Measurements from ENCODE around the gene NHSL2.
"Not testable (repeated sequence)": the region's sequence is repeated elsewhere in the genome, so short reads cannot be mapped to it uniquely, and the experiment has no call there.

Gene NHSL2

DNA sequence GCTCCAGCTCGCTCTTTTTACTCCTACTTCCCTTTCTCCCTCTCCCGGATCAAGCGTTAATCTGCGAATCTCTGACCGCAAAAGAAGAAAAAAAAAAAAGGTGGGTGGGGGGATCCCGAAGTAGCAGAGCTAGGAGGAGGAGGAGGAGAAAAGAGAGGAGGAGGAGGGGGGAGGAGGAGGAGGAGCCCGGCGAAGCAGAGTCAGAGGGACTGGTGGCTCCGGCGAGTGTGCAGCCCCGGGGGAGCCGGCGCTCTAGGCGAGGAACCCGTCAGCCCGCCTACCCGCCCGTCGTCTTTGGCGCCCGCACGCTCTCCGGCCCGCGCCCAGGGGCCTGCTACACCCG lies at the start of gene NHSL2:
NHSL2 (plus strand) TSS at position 203 of the 343 bp plus-strand sequence.
- DNase-seq = no peak

DNA sequence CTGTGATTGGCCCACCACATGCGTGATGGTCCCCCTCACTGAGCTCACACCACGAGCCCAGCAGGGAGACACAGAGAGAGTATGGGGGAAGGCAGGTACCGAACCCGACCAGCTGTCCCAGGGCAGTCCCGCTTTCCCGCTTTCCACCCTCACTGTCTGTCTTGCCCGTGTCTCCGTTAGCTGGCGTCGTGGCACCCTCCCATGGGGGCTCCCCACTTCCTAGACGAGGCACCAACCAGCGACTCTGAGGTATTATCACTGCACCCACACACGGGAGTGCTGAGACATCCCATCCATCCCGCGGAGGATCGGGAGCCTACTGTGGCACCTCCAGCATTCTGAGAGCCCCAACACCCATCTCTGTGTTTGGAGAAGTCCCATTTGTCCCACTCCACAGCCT lies 43.0 kb upstream of the NHSL2 start:
- DNase-seq = no peak

DNA sequence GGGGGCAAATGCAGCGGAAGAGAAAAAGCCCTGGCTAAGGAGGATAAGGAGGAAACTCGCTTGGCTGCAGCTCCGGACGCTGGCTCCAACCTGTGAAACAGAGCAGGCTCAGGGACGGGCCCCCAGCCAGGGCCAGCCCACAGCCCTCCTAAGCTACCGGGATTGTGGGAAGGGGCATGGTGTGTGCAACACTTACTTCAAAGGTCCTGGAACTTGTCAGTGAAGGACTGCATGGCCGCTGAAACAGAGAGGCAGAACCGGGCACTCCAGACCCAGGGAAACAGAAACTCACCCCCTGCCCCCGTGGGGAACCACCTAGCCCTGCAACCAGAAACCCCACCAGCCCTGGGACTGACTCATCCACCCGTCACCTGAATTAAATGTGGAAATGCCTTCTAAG lies 41.1 kb upstream of the NHSL2 start:
- DNase-seq = not testable (repeated sequence)

DNA sequence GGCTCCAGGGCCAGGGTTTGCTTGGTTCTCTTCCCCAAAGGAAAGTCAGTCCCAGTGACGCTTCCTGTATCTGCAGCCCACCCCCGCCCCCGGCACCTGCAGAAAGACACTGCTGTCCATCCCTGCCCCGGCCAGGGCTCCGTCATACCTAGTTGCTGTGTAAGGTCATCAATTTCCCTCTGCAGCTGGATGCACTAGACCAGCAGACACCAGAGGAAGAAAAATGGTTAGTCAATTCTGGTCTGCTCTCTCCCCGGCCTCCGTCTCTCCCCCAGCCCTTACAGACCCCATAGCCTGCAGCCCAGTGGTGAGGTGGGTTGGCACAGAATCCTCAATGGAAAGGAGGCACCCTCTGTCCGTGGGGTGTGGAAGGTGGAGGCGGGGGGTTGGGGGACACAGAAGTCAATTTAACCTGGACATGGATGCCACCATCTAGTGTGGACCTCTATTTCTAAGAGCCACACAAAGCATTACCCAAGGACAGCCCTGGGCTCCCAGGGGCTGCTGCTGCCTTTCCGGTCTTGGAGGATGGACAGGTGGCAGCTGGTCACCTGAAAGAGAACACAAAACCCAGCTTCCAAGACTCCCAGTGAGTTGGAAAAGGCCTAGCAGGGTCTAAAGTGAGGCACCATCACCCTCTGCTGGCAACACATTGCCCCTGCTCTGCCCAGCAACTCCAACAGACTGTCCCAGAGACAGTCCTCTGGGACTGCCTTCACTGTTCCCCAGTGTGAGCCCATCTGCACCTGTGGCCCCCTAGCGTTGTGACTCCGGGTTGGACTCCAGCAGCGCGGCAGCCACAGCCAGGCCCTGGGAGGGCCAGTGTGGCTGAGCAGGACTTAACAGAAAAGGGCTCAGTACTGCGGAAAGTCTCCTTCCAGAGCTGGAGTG lies 40.2 kb upstream of the NHSL2 start:
- DNase-seq = no peak

DNA sequence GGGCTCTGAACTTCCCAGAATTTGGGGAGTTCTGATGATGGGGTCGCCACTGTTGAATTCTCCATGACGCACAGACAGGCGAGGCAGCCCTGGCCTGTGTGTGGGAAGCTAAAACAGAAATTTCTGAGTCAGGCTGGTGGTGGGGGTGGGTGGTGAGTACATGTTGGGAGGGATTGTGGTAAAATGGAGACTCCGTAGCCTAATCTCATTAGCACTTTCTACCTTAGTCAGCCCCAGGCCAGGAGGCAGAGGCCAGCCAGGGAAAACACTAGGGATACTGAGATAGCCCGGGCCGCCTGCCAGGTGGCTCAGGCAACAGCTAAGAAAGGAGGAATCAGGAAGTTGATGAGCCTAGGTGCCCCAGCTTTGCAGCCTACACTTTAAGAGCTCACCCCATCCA lies 39.3 kb upstream of the NHSL2 start:
- no peak for DNase-seq

DNA sequence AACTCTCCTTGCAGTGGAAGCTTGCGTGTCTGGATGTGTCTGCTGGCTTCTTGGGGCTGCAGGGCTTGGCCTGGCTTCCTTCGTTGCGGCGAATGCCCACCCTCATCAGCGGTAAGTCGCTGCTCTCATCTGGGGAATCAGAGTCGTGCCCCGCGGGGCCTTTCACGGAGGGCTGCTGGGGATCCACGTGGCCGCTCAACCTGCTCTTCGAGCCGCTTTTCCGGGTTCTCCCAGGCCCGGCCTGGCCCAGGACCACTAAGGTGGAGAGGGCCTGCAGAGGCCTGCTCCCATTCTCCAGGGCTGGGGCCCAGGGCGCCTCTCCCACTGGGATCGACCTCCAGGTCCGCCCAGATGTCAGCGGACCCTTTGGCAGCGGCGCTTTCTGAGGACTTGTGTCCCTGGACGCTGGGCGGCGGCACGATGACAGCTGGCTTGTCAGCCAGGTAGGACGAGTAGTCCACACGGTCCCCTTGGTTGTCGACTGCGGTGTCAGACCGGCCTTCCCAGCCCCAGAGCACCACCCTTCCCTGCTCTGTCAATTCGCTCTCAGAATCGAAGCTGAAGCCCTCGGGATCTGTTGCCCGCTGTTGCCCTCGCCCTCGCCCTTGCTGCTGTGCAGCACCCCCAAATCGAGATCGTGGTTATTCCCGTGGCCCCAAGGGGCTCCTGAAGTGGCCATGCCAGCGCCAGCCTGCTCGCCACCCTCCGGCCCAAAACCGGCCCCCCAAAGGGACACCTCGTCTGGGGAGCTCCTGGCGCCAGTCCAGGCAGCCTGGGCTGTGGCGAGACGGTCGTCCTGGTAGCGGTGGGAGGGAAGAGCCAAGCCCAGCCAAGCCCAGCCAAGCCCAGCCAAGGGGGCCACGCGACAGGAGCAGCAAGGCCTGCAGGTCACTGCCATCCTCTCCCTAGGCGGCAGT lies 37.8 kb upstream of the NHSL2 start:
- DNase-seq = no peak

DNA sequence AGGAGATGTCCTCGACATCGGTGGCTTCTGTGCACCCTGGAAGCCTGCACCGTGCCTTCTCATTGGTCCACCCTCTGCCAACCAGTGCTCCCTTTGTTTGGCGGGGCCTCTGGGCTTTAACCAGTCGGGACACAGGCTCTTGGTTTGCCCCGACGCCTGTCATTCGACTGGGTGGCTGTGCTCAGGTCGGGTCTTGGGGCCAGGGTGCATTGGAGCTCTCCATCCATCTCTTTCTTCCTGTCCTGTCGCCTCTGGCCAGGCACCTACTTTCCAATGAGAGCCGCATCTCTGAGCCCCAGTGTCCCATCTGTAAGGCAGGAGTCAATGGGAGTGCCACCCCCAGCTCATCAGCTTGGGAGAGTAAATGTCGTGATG lies 37.2 kb upstream of the NHSL2 start:
- DNase-seq = no peak

DNA sequence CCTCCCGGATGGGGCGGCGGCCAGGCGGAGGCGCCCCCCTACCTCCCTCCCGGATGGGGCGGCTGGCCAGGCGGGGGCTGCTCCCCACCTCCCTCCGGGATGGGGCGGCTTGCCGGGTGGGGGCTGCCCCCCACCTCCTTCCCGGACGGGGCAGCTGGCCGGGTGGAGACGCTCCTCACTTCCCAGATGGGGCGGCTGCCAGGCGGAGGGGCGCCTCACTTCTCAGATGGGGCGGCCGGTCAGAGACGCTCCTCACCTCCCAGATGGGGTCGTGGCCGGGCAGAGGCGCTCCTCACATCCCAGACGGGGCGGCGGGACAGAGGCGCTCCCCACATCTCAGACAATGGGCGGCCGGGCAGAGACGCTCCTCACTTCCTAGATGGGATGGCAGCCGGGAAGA lies 33.8 kb upstream of the NHSL2 start:
- not testable (repeated sequence) for DNase-seq

DNA sequence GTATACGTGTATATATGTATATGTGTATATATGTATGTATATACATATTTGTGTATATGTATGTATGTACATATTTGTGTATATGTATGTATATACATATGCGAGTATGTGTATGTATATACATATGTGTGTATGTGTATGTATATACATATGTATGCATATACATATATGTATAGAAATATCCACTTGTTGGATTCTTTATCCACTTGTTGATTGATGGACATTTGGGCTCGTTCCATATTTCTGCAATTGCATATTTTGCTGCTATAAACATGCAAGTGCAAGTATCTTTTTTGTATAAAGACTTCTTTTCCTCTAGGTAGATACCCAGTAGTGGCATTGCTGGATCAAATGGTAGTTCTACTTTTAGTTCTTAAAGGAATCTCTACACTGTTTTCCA lies 25.5 kb upstream of the NHSL2 start:
- no peak for DNase-seq

DNA sequence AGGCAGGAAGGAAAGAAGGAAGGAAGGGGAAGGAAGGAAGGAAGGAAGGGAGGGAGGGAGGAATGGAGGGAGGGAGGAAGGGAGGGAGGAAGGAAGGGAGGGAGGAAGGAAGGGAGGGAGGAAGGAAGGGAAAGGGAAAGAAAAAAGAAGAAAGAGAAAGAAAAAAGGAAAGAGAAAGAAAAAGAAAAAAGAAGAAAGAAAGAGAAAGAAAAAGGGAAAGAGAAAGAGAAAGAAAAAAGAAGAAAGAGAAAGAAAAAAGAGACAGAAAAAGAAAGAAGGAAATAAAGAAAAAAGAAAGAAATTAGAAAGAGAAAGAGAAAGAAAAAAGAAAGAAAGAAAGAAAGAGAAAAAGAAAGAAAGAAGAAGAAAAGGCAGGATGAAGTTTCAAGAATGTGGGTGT lies 15.0 kb upstream of the NHSL2 start:
- no peak for DNase-seq

DNA sequence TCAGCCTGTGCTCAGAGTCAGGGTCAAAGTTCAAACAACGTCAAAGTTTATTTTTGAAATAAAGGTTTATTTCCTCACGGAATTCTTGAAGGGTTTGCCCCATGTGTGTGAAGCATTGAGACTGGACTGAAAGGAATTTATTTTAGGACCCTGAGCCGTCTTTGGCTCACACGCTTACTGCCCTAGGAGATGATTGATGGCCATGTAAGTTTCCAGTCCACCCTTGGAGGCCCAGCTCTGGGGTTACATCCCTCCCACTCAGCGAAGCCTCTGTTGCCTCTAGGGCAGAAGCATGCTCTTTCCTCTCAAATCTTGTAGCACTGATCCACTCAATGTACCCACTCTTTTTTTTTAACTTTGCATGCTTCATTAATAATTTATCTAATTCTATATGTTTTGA lies 4.5 kb upstream of the NHSL2 start:
- no peak for DNase-seq

DNA sequence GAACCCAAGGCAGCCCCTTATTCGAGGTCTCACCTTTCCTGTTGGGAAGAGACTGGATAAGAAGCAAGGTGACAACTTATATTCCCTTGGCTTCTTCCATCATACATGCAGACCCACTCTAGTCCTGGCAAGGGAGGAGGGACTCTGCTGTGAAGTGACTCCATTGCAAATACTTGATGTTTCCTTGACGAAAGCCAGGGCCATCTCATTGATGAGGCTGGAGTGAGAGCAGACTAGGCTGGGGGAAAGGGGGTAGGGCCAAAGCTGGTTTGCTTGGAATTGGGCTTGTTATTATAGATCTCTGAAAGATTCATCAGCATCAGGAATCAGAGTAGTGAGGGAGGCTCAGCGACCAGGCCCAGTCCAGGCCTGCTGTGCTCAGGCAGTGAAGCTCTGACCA lies 2.3 kb upstream of the NHSL2 start:
- DNase-seq = no peak

DNA sequence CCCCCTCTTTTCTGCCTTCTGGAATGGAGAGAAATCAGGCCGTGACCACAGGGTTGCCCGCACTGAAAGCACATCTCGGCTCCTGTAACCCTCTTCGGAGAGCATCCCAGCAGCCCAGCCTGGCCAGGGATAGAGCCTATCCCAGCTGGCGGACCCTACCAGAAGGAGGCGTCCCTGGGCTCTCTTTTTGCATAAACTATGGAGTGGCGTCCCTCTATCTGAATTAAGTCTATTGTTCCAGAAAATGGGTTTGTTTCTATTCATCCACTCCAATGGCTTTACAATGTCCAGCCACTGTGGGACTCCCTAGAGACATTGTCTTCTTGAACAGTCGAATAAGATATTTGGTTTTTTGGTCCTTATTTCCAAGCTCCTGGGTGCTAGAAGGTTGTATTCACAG lies 689 bp upstream of the NHSL2 start:
- DNase-seq = no peak

DNA sequence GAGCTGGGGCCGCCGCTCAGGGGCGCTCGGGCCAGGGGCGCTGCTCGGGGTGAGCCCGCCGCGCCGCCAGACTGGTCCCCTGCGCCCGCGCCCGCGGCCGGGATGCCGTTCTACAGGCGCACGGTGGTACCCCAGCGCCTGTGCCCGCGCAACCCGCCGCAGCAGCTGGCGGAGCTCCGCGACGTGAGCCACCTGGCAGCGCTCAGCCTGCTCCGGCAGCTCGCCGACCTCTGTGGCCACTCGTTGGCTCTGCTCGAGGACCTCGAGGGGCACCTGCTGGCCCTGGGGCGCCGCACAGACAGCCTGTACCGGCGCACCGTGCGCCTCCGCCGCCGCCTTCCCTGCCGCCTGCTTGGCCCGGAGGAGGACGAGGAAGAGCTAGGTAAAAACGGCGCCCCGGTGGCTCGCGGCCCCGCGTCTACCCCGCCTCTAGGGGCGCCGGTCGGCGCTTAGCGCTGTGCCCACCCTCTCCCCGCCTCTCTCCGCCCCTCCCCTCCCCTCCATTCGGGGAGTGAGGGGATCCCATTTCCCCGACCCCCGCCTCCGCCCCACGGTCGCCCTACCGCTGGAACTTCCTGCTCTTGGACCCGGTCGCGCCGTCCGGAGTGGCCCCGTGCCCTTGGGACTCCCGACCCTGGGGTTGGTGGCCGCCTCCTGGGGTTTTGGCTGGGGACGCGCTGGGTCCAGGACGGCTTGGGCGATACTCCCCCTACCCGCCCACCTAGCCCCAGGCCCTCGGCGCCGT lies 513 bp downstream of the NHSL2 start:
- DNase-seq = no peak

DNA sequence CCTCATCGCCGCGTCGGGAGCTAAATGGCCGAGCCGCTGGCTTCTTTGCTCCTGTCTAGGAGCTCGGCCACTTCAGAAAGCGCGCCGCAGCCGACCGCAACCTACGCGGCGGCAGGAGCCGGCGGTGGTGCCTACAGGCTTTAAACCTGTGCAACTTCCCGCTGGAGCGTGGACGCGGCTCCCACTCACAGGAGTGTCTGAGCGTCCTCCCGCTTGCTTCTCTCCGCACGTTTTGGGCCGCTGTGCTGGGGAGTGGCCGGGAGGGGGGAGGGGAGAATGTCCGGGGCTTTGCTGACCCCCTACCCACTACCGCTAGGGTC lies 1.0 kb downstream of the NHSL2 start:
- no peak for DNase-seq

DNA sequence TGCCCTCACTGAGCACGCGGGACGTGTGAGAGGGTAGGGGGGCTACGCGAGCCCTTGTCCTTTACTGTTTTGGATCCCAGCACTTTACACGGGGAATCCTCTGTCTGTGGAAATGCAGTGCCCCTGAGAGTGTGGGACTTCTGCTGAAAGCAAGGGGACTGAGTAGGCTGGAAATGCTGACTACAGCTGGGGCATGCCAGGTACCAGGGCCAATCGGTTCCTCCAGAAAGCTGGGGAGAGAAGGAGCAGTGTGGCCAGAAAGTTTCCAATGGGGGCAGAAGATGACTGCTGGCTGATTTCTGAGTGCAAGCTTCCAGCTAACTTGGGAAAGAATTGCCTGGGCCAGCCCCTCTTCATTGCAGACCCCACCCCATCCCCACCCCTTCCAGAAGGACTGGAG lies 1.5 kb downstream of the NHSL2 start:
- no peak for DNase-seq

DNA sequence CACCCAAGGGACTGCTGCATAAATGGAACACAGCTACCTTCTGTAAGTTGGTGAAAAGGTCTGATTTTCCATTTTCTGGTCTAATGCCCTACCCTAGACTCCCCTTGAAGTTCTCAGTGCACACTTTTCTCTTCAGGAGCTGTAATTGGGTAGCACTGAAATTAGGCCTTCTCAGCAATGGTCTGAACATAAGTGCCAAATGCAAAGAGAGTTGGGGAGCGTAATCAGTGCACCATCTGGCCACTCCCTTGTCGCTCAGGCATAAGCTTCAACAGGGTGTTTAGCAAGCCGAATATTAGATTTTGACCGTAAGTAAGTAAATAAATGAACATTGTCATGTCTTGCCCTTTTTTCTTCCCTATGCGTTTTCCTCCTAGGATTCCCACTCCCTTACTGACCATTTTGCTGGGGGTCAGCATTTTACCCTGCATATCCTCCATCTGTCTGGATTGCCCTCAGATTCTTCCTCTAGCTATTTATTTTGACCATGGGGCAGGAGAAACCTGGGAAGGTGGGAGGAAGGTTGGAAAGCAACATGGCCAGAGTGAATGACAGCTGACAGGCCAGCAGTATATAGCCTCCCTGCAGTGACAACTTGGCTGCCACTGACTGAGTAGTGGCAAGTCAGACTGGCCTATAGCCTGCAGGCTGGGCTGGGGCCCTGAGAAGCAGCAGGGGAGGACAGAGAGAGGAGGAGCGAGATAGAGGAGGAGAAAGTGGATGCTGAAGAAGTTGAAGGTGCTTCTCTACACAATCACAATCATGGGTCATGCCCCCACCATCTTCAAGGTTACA lies 2.7 kb downstream of the NHSL2 start:
- no peak for DNase-seq

DNA sequence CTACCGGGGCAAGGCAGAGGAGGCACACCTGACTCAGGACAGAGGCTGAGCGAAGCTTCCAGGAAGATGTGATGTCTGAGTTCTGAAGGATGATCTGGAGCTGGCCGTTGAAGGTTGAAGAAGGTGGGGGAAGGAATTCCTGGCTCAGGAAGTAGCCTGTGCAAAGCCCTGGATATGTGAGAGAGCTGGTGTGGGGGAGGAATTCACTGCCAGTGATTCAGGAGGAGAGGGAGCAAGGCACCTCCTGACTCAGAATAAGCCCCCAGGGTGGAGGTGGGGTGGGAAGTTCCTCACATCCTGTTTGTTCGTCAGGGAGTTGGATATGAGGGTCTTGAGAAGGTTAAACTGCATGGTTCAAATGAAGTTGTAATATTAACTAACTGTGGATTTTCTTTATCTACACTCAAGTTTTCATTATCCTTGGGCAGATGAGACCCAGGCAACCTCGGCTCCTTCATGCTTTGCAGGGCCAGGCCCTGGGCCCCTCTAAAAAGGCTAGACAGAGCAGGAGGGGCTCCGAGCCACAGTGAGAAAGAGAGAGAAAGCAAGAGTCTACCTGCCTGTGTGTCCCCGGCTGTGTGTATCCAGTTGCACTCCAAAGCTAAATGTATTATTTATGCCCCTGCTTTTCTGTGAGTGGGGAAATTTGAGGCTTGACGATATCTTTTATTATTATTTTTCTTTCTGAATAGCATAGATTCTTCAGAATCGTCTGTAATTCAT lies 7.1 kb downstream of the NHSL2 start:
- DNase-seq = no peak

DNA sequence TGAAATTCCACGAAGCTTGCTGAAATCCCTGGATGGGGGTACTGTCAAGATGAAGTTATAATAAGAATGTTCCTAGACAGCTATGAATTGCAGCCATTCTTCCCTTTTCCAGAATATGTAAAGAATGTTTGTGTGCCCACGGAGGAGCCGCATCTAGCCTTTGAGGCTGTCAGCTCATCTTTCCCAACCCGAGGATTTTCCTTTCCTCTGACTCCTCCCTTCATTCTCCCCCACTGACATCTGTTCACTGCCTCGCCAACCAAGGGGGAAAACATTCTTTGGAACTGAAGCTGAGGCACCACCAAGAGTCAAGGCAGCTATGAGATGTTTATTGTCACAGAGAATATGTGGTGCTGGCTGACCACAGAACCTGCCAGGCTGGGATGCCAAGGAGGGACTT lies 8.8 kb downstream of the NHSL2 start:
- DNase-seq = no peak

DNA sequence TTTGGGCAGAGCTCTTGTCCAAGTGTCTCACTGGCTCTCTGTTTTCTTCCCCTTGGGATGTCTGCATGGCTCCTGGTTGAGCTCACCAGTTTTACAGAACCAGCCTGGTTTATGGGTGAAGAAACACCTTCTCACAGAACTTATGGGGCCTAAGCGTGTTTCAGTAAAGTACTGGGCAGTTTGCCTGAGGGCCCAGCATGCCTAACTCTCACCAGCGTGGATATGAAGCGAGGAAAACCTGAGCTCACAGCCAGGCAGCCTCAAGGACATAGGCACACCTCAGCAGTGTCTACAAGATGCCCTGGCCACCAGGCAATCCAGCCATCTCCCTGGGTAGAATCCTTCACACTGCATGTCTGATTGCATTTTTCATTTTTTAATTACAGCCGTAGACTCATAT lies 9.2 kb downstream of the NHSL2 start:
- no peak for DNase-seq

DNA sequence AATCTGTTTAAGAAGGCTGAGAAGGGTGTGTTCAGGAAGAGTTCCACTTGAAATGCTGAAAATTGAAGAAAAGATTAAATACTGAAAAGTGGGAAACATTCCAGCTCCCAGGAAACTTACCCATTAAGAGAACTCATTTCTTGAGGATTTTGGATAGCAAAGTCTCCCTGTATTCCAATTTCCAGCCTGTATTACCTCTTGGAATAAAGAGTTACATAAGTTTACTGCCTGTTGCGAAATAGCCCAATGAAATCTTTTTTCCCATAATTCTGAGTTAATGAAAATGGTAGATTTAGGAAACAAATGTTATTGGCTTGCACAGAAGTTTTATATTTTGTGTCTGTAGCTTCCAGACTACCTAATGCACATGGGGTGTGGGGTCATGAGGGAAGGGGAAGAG lies 12.0 kb downstream of the NHSL2 start:
- no peak for DNase-seq

DNA sequence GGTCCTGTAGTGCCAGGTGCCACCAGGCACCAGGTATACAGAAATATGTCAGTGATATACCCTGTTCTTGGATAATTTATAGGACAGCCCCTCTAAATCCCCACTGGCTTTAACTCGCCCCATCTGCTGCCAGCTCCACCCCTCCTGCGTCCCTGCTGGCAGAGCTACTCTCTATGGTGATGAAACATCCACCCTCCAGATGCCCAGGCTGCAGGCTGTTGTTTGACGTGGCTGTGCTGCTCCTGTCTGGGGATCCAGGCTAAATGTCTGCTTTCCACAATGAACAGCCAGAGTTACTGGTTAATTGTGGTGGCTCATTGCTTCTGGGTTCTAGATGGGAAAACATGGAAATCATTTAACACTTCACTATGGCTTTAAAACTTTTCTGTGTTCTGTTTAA lies 12.9 kb downstream of the NHSL2 start:
- DNase-seq = no peak
